ENCODE data around the gene NRXN2. TPM values are rescaled to one million over a fixed set of nuclear protein-coding genes. Genes with fewer than 3 reads are reported as not detected.
"Not testable (repeated sequence)": the region's sequence is repeated elsewhere in the genome, so short reads cannot be mapped to it uniquely, and the experiment has no call there.

Gene NRXN2
- polyA plus RNA-seq, 3 donors = 1.2 to 4.6 (median 2.7) TPM

- H3K27ac ChIP-seq (ENCODE audit: low read depth, low read length) = not testable (repeated sequence)
Observed at GRCh38 chr11:64664236-64664870, 58.6 kb downstream of the NRXN2 start.

GRCh38 chr11:64663656-64664055 lies 59.3 kb downstream of the NRXN2 start:
- no peak overlapping the region for H3K27ac ChIP-seq (ENCODE audit: low read depth, low read length)
- 86 to 95% (median 94%) methylated on average over 4 of the region's 4 CpGs for WGBS, 3 donors

More at GRCh38 chr11:64664236-64664870, 58.6 kb downstream of the NRXN2 start:
- 57 to 84% (median 58%) methylated on average over 15 of the region's 15 CpGs for WGBS, 3 donors

- WGBS, 3 donors = 72 to 78% (median 73%) methylated on average over 7 of the region's 7 CpGs
- H3K27ac ChIP-seq (ENCODE audit: low read depth, low read length) = no peak overlapping the region
Observed at GRCh38 chr11:64661614-64662013, 61.4 kb downstream of the NRXN2 start.

- no peak overlapping the region for H3K27ac ChIP-seq (ENCODE audit: low read depth, low read length)
- 38 to 70% (median 46%) methylated on average over 6 of the region's 6 CpGs for WGBS, 3 donors
Observed at GRCh38 chr11:64661146-64661545, 61.9 kb downstream of the NRXN2 start.

GRCh38 chr11:64660706-64661105 lies 62.3 kb downstream of the NRXN2 start:
- 70 to 79% (median 78%) methylated on average over 19 of the region's 19 CpGs for WGBS, 3 donors
- H3K27ac ChIP-seq (ENCODE audit: low read depth, low read length) = no peak overlapping the region

- H3K27ac ChIP-seq (ENCODE audit: low read depth, low read length) = no peak overlapping the region
- WGBS, 3 donors = 87 to 93% (median 92%) methylated on average over 10 of the region's 10 CpGs
Observed at GRCh38 chr11:64660205-64660604, 62.8 kb downstream of the NRXN2 start.

GRCh38 chr11:64659417-64660144 lies 63.4 kb downstream of the NRXN2 start:
- no peak overlapping the region for H3K27ac ChIP-seq (ENCODE audit: low read depth, low read length)
- WGBS, 3 donors = 82 to 85% (median 82%) methylated on average over 9 of the region's 9 CpGs

- no peak overlapping the region for H3K27ac ChIP-seq (ENCODE audit: low read depth, low read length)
- 80 to 86% (median 82%) methylated on average over 2 of the region's 2 CpGs for WGBS, 3 donors
Observed at GRCh38 chr11:64658265-64658664, 64.7 kb downstream of the NRXN2 start.

GRCh38 chr11:64656862-64657261 lies 66.1 kb downstream of the NRXN2 start:
- no peak overlapping the region for H3K27ac ChIP-seq (ENCODE audit: low read depth, low read length)
- 85 to 91% (median 88%) methylated on average over 6 of the region's 6 CpGs for WGBS, 3 donors

- no peak overlapping the region for H3K27ac ChIP-seq (ENCODE audit: low read depth, low read length)
- 65 to 84% (median 70%) methylated on average over 8 of the region's 8 CpGs for WGBS, 3 donors
Observed at GRCh38 chr11:64655941-64656601, 66.9 kb downstream of the NRXN2 start.

- 52 to 73% (median 53%) methylated on average over 13 of the region's 13 CpGs for WGBS, 3 donors
- H3K27ac ChIP-seq (ENCODE audit: low read depth, low read length) = no peak overlapping the region
Observed at GRCh38 chr11:64654958-64655541, 67.9 kb downstream of the NRXN2 start.

GRCh38 chr11:64654439-64654838 lies 68.6 kb downstream of the NRXN2 start:
- H3K27ac ChIP-seq (ENCODE audit: low read depth, low read length) = no peak overlapping the region

GRCh38 chr11:64653388-64653973 lies 69.5 kb downstream of the NRXN2 start:
- 61 to 66% (median 61%) methylated on average over 12 to 13 of the region's 13 CpGs for WGBS, 3 donors

More at GRCh38 chr11:64654439-64654838, 68.6 kb downstream of the NRXN2 start:
- 88 to 93% (median 90%) methylated on average over 4 of the region's 4 CpGs for WGBS, 3 donors

GRCh38 chr11:64652586-64653387 lies 70.2 kb downstream of the NRXN2 start:
- no peak overlapping the region for H3K27ac ChIP-seq (ENCODE audit: low read depth, low read length)

More at GRCh38 chr11:64653388-64653973, 69.5 kb downstream of the NRXN2 start:
- H3K27ac ChIP-seq (ENCODE audit: low read depth, low read length) = no peak overlapping the region

GRCh38 chr11:64650923-64651523 lies 72.0 kb downstream of the NRXN2 start:
- 62 to 69% (median 64%) methylated on average over 18 of the region's 18 CpGs for WGBS, 3 donors
- no peak overlapping the region for H3K27ac ChIP-seq (ENCODE audit: low read depth, low read length)

More at GRCh38 chr11:64652586-64653387, 70.2 kb downstream of the NRXN2 start:
- WGBS, 3 donors = 47 to 55% (median 49%) methylated on average over 13 of the region's 13 CpGs

- no peak overlapping the region for H3K27ac ChIP-seq (ENCODE audit: low read depth, low read length)
- 19 to 29% (median 28%) methylated on average over 6 of the region's 6 CpGs for WGBS, 3 donors
Observed at GRCh38 chr11:64649291-64649697, 73.7 kb downstream of the NRXN2 start.

- H3K27ac ChIP-seq (ENCODE audit: low read depth, low read length) = no peak overlapping the region
- WGBS, 3 donors = 87 to 91% (median 90%) methylated on average over 9 of the region's 9 CpGs
Observed at GRCh38 chr11:64648551-64648950, 74.4 kb downstream of the NRXN2 start.
